HG03060 (cell line): ENCODE measurements around the gene LILRB1.
"Not testable (repeated sequence)": the region's sequence is repeated elsewhere in the genome, so short reads cannot be mapped to it uniquely, and the experiment has no call there.

Experiments
- ATAC-seq: cut with Tn5 transposase; IDR thresholded peaks from one replicate; pipeline ENCODE4 v1.9.1; 2021; ENCODE audit warnings: low read depth, moderate number of reproducible peaks; ENCODE audit not compliant: unreplicated experiment

Gene LILRB1

GRCh38 chr19:54624234-54624633, 6.0 kb upstream of the LILRB1 start:
- not testable (repeated sequence) for ATAC-seq

- ATAC-seq, result not testable (repeated sequence)
These were observed 5.2 kb upstream of the LILRB1 start for GRCh38 chr19:54624934-54625730.

GRCh38 chr19:54626757-54627156, 3.5 kb upstream of the LILRB1 start:
- ATAC-seq, result no peak

- not testable (repeated sequence) for ATAC-seq
These were observed 2.4 kb upstream of the LILRB1 start for GRCh38 chr19:54627912-54628311.

- ATAC-seq, result no peak
These were observed 498 bp downstream of the LILRB1 start for GRCh38 chr19:54630782-54631181.

GRCh38 chr19:54631489-54632337, 1.4 kb downstream of the LILRB1 start:
- not testable (repeated sequence) for ATAC-seq

- not testable (repeated sequence) for ATAC-seq
These were observed 2.2 kb downstream of the LILRB1 start for GRCh38 chr19:54632517-54632916.

GRCh38 chr19:54633401-54633800, 3.1 kb downstream of the LILRB1 start:
- no peak for ATAC-seq

GRCh38 chr19:54636081-54636480, 5.8 kb downstream of the LILRB1 start:
- ATAC-seq, result not testable (repeated sequence)

- no peak for ATAC-seq
These were observed 8.4 kb downstream of the LILRB1 start for GRCh38 chr19:54638683-54639082.

- not testable (repeated sequence) for ATAC-seq
These were observed 12.7 kb downstream of the LILRB1 start for GRCh38 chr19:54642953-54643352.

GRCh38 chr19:54643583-54643982, 13.3 kb downstream of the LILRB1 start:
- not testable (repeated sequence) for ATAC-seq

GRCh38 chr19:54644056-54644455, 13.8 kb downstream of the LILRB1 start:
- no peak for ATAC-seq

- ATAC-seq, result no peak
These were observed 16.1 kb downstream of the LILRB1 start for GRCh38 chr19:54646331-54646841.

GRCh38 chr19:54648129-54648528, 17.8 kb downstream of the LILRB1 start:
- ATAC-seq, result no peak

- ATAC-seq, result no peak
These were observed 19.9 kb downstream of the LILRB1 start for GRCh38 chr19:54650108-54650655.

GRCh38 chr19:54653181-54653809, 23.0 kb downstream of the LILRB1 start:
- no peak for ATAC-seq

GRCh38 chr19:54654447-54655321, 24.4 kb downstream of the LILRB1 start:
- no peak for ATAC-seq

- no peak for ATAC-seq
These were observed 29.0 kb downstream of the LILRB1 start for GRCh38 chr19:54659300-54659699.

- no peak for ATAC-seq
These were observed 30.0 kb downstream of the LILRB1 start for GRCh38 chr19:54660306-54660705.
